GM12878 (cell line): ENCODE data around the gene CNTNAP2. TPM values are rescaled to one million over a fixed set of nuclear protein-coding genes. Genes with fewer than 3 reads are reported as not detected.

ENCODE experiments used
- ATAC-seq: fragments of 200-7000 bp; cut with Tn5 transposase; 3 replicates; pipeline ENCODE4 v1.9.1; 2020; ENCODE audit warnings: mild to moderate bottlenecking, moderate library complexity
- BruUV-seq: library from RNA; stranded (reverse); fragments of 400-500 nt; replicated peaks from 2 replicates; lab custom pipeline; 2021; lab: Mats Ljungman, UMichigan
- CTCF ChIA-PET: fragments of 300-600 bp; sonication (Branson Sonifier 250); formaldehyde crosslinking; extraction: SDS; loops from one replicate; lab custom pipeline; 2021; ENCODE audit warnings: inconsistent platforms; lab: Yijun Ruan, JAX
- POLR2A ChIA-PET: fragments of 350-600 bp; formaldehyde crosslinking; extraction: SDS; loops from one replicate; lab custom pipeline; 2021; ENCODE audit warnings: inconsistent platforms; lab: Charles Lee
- RAD21 ChIA-PET: fragments of 300-600 bp; sonication (Branson Sonifier 250); formaldehyde crosslinking; loops from one replicate; lab custom pipeline; 2023; ENCODE audit warnings: antibody characterized with exemption; ENCODE audit not compliant: unreplicated experiment; lab: Charles Lee
- SMC1A ChIA-PET: fragments of 300-600 bp; sonication (Branson Sonifier 250); formaldehyde crosslinking; loops from one replicate; lab custom pipeline; 2023; ENCODE audit not compliant: unreplicated experiment, uncharacterized antibody; lab: Charles Lee
- DNase-seq: peaks from one replicate; pipeline ENCODE4 v3.0.0-alpha.2; 2011; ENCODE audit warnings: low read depth, low spot score
- FAIRE-seq: peaks from 3 replicates; lab custom pipeline; 2011; peaks lifted over from hg19 to GRCh38; lab: Jason Lieb, UNC
- H2AFZ ChIP-seq: 2 replicates; pipeline ENCODE4 v1.6.0; 2011; ENCODE audit warnings: low read depth, low read length, control low read depth; ENCODE audit not compliant: control insufficient read depth
- H3K27ac ChIP-seq: 2 replicates; pipeline ENCODE4 v1.5.1; 2011; ENCODE audit warnings: control low read depth; ENCODE audit not compliant: control insufficient read depth, insufficient read depth
- H3K27me3 ChIP-seq, 2 experiments: replicated peaks in 1 of 2; 2 replicates each; pipeline versions ENCODE4 v1.6.0 to v1.6.1; 2011; ENCODE audit warnings: low read length in 1 of 2; ENCODE audit not compliant: control insufficient read depth in 2 of 2, insufficient read depth in 2 of 2
- H3K36me3 ChIP-seq, 2 experiments: 2 replicates each; pipeline ENCODE4 v1.5.1; 2011; ENCODE audit warnings: low read length in 1 of 2; ENCODE audit not compliant: control insufficient read depth in 2 of 2, insufficient read depth in 2 of 2
- H3K4me1 ChIP-seq: 2 replicates; pipeline ENCODE4 v1.6.1; 2011; ENCODE audit warnings: mild to moderate bottlenecking, low read length, moderate library complexity, mixed read lengths; ENCODE audit not compliant: control insufficient read depth, insufficient read depth
- H3K4me2 ChIP-seq: 2 replicates; pipeline ENCODE4 v1.6.0; 2011; ENCODE audit warnings: control low read depth; ENCODE audit not compliant: control insufficient read depth, insufficient read depth
- H3K4me3 ChIP-seq: fragments of 200-600 bp; sonication (generic); 2 replicates; pipeline ENCODE4 v1.5.1; 2016
- H3K79me2 ChIP-seq: 2 replicates; pipeline ENCODE4 v1.6.0; 2011; ENCODE audit warnings: low read length; ENCODE audit not compliant: control insufficient read depth, insufficient read depth
- H3K9ac ChIP-seq: 2 replicates; pipeline ENCODE4 v1.8.0; 2011; ENCODE audit warnings: low read length, control low read depth, mixed read lengths; ENCODE audit not compliant: control insufficient read depth, insufficient read depth
- H3K9me3 ChIP-seq: replicated peaks from 3 replicates; pipeline ENCODE4 v1.5.1; 2011; ENCODE audit warnings: mild to moderate bottlenecking, low read length; ENCODE audit not compliant: control insufficient read depth, insufficient read depth
- H4K20me1 ChIP-seq: 2 replicates; pipeline ENCODE4 v1.6.0; 2011; ENCODE audit not compliant: control insufficient read depth, insufficient read depth
- BCL11A ChIP-seq: IDR thresholded peaks from 2 replicates; pipeline ENCODE4 v1.6.1; 2011; ENCODE audit warnings: low read depth, low read length
- CHD1 ChIP-seq: IDR thresholded peaks from 2 replicates; pipeline ENCODE4 v1.6.1; 2012; ENCODE audit warnings: low read depth, low read length, improper control_type of control experiment
- CHD4 ChIP-seq: fragments of 200-600 bp; sonication (generic); IDR thresholded peaks from 2 replicates; pipeline ENCODE4 v1.6.1; 2016; ENCODE audit warnings: mild to moderate bottlenecking
- CREM ChIP-seq: IDR thresholded peaks from 2 replicates; pipeline ENCODE4 v1.6.1; 2014; ENCODE audit warnings: antibody characterized with exemption, low read depth
- EGR1 ChIP-seq, 2 experiments: IDR thresholded peaks; 1 replicate in 1 of 2; 2 replicates in 1 of 2; pipeline ENCODE4 v1.6.1; 2011 to 2012; ENCODE audit warnings: low read depth in 2 of 2, low read length in 2 of 2, borderline replicate concordance in 1 of 2, mild to moderate bottlenecking in 1 of 2, moderate library complexity in 1 of 2
- ETV6 ChIP-seq, 2 experiments: fragments of 450-650 bp in 1 of 2; IDR thresholded peaks in 1 of 2; conservative IDR thresholded peaks in 1 of 2; 2 replicates each; pipeline ENCODE4 v1.6.1; 2014; ENCODE audit warnings: antibody characterized with exemption in 1 of 2, borderline replicate concordance in 1 of 2, low read depth in 1 of 2, mild to moderate bottlenecking in 1 of 2, moderate library complexity in 1 of 2
- IKZF2 ChIP-seq, 2 experiments: fragments of 450-650 bp; IDR thresholded peaks; 2 replicates each; pipeline ENCODE4 v1.6.1; 2017; ENCODE audit warnings: mild to moderate bottlenecking in 2 of 2, moderate library complexity in 2 of 2
- NBN ChIP-seq: fragments of 450-650 bp; IDR thresholded peaks from 2 replicates; pipeline ENCODE4 v1.6.1; 2016
- POLR2AphosphoS5 ChIP-seq: IDR thresholded peaks from 2 replicates; pipeline ENCODE4 v1.6.1; 2011; ENCODE audit warnings: mild to moderate bottlenecking, low read length, inconsistent platforms
- RUNX3 ChIP-seq: IDR thresholded peaks from 2 replicates; pipeline ENCODE4 v1.6.1; 2012; ENCODE audit warnings: low read length, inconsistent platforms
- SREBF2 ChIP-seq: IDR thresholded peaks from 2 replicates; pipeline ENCODE4 v1.6.1; 2012; ENCODE audit warnings: mild to moderate bottlenecking, low read length
- TCF12 ChIP-seq: IDR thresholded peaks from 2 replicates; pipeline ENCODE4 v1.6.1; 2011; ENCODE audit warnings: low read depth, mild to moderate bottlenecking, low read length
- ZNF207 ChIP-seq: fragments of 450-650 bp; IDR thresholded peaks from 2 replicates; pipeline ENCODE4 v1.6.1; 2014; ENCODE audit warnings: antibody characterized with exemption, mild to moderate bottlenecking, borderline replicate concordance
- ZNF622 ChIP-seq: fragments of 450-650 bp; IDR thresholded peaks from 2 replicates; pipeline ENCODE4 v1.6.1; 2017; ENCODE audit warnings: mild to moderate bottlenecking, inconsistent platforms
- WGBS: methylation state at CpG from one replicate; pipeline ENCODE4 v1.1.6; 2016; ENCODE audit warnings: low lambda C conversion rate; ENCODE audit not compliant: insufficient replicate concordance, insufficient coverage; ENCODE audit errors: missing lambda C conversion rate; 5-methylcytosine and 5-hydroxymethylcytosine counted together
- in situ Hi-C: fragments of 300-500 bp; cut with MboI; formaldehyde crosslinking; loops from 9 replicates; pipeline ENCODE4 v1.14.3; 2018; ENCODE audit warnings: mixed read lengths
- intact Hi-C: fragments of 100-400 bp; cut with micrococcal nuclease; formaldehyde crosslinking; loops from one replicate; pipeline ENCODE4 v1.14.2; 2022; ENCODE audit not compliant: unreplicated experiment
- polyA plus RNA-seq, 11 experiments: library from polyadenylated mRNA; depleted of rRNA in 4 of 11; unstranded in 6 of 11; stranded (reverse) in 5 of 11; fragments of >200 nt; fragmentation: Nextera tagmentation in 4 of 11; fragmentation: Illumina TruSeq in 1 of 11; extraction: Ambion mirVana in 4 of 11; extraction: Trizol in 1 of 11; gene quantifications; 1 replicate in 1 of 11; 2 replicates in 10 of 11; pipeline versions ENCODE4 v1.2.1 to v1.2.3, GENCODE V29; 2011 to 2016; ENCODE audit warnings: inconsistent platforms in 2 of 11, missing spikeins in 2 of 11, low read depth in 1 of 11
- total RNA-seq, 4 experiments: library from RNA; depleted of rRNA in 3 of 4; stranded (reverse); fragments of >200 nt in 3 of 4; fragmentation: Illumina TruSeq in 1 of 4; extraction: Trizol in 1 of 4; gene quantifications; 2 replicates each; pipeline versions ENCODE4 v1.2.1 to v1.2.3, GENCODE V29; 2013 to 2021
- TF ChIP-seq, protein P1 (sequence below): IDR thresholded peaks from 2 replicates; pipeline ENCODE4 v1.6.1; 2012; ENCODE audit warnings: low read depth, low read length, improper control_type of control experiment
- TF ChIP-seq, protein P2 (sequence below): fragments of 450-650 bp; formaldehyde crosslinking; IDR thresholded peaks from 2 replicates; pipeline ENCODE4 v1.4.0; 2020; ENCODE audit warnings: mild to moderate bottlenecking, moderate library complexity

Gene CNTNAP2
- total and polyA plus RNA-seq, 10 of the 15 experiments (the other 5 are each of a cell fraction or from before 2014, with no cell fraction given) = 0.03 to 0.08 (median 0.03) TPM; not detected in 7

DNA sequence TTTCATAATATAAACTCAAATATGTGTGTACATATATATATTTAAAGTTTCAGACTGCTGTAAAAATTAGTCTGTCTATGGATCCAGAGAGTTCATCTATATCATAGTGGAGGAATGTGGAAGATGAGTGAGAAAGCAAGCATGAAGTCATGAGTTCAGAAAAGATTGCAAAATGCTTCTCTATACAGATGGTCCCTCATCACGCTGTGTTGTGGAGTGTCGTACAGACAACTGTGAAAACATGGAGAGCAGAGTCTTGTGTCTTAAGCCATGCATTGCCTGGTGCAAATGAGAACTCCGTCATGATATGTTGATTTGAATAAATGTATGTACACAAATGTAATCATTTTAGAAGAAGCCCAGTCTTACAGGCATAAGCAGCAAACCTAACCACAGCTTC, 316.9 kb downstream of the CNTNAP2 start:
- no peak for ATAC-seq

DNA sequence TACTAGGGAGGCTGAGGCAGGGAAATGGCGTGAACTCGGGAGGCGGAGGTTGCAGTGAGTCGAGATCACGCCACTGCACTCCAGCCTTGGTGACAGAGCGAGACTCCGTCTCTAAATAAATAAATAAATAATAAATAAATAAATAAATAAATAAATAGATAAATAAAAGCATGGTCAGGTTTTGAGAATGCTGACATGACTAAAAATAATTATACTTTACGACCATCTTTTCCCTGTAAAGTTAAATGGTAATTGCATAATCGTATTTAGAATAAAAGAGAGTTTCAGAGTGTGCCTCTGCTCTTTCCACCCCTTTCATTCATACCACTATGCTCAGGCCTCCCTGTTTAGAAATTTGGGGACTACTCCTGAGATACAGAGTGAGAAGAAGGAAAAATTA, 326.5 kb downstream of the CNTNAP2 start:
- Histone ChIP-seq H3K27ac (no peak overlapping the region), H2AFZ (no peak overlapping the region), H3K9me3 (no peaks in the 10 kb centered on the region), H3K27me3 (no peaks in the 10 kb centered on the region), H3K4me2 (no peak overlapping the region), H4K20me1 (no peaks in the 10 kb centered on the region), H3K36me3 (no peaks in the 10 kb centered on the region), H3K9ac (no peak overlapping the region), H3K4me3 (no peak overlapping the region), H3K4me1 (no peaks in the 10 kb centered on the region), H3K79me2 (no peaks in the 10 kb centered on the region)
- intact Hi-C loops = no loop called here
- FAIRE-seq = no peak
- DNase-seq = no peak
- in situ Hi-C loops = no loop called here
- WGBS = 51% methylated on average over 9 of the region's 9 CpGs
- ChIA-PET SMC1A (no interaction called here), RAD21 (no interaction called here), CTCF (no interaction called here), POLR2A (no interaction called here)
- no TSS peak for BruUV-seq
- ATAC-seq = no peak
- TF ChIP-seq CHD1 = no peak
- TF ChIP-seq, protein P1, sequence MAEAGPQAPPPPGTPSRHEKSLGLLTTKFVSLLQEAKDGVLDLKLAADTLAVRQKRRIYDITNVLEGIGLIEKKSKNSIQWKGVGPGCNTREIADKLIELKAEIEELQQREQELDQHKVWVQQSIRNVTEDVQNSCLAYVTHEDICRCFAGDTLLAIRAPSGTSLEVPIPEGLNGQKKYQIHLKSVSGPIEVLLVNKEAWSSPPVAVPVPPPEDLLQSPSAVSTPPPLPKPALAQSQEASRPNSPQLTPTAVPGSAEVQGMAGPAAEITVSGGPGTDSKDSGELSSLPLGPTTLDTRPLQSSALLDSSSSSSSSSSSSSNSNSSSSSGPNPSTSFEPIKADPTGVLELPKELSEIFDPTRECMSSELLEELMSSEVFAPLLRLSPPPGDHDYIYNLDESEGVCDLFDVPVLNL = no peak
- TF ChIP-seq, protein P2, sequence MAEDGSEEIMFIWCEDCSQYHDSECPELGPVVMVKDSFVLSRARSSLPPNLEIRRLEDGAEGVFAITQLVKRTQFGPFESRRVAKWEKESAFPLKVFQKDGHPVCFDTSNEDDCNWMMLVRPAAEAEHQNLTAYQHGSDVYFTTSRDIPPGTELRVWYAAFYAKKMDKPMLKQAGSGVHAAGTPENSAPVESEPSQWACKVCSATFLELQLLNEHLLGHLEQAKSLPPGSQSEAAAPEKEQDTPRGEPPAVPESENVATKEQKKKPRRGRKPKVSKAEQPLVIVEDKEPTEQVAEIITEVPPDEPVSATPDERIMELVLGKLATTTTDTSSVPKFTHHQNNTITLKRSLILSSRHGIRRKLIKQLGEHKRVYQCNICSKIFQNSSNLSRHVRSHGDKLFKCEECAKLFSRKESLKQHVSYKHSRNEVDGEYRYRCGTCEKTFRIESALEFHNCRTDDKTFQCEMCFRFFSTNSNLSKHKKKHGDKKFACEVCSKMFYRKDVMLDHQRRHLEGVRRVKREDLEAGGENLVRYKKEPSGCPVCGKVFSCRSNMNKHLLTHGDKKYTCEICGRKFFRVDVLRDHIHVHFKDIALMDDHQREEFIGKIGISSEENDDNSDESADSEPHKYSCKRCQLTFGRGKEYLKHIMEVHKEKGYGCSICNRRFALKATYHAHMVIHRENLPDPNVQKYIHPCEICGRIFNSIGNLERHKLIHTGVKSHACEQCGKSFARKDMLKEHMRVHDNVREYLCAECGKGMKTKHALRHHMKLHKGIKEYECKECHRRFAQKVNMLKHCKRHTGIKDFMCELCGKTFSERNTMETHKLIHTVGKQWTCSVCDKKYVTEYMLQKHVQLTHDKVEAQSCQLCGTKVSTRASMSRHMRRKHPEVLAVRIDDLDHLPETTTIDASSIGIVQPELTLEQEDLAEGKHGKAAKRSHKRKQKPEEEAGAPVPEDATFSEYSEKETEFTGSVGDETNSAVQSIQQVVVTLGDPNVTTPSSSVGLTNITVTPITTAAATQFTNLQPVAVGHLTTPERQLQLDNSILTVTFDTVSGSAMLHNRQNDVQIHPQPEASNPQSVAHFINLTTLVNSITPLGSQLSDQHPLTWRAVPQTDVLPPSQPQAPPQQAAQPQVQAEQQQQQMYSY (CRISPR knock-in tag) = no peak
- TF ChIP-seq ETV6 (conservative IDR thresholded peaks at IDR 0.05 in 1 of 2, IDR thresholded peaks at IDR 0.05 in 1 of 2; ENCODE audit: borderline replicate concordance in 1 of 2, low read depth in 1 of 2) = no peak
- TF ChIP-seq RUNX3 = no peak
- no peak for TF ChIP-seq BCL11A
- TF ChIP-seq IKZF2 (IDR thresholded peaks at IDR 0.05) = no peak
- no peak for TF ChIP-seq ZNF207
- TF ChIP-seq ZNF622 = no peak

More for the DNA sequence above, 316.9 kb downstream of the CNTNAP2 start:
- in situ Hi-C loops (no loop called here), intact Hi-C loops (no loop called here)
- ChIA-PET RAD21 (no interaction called here), CTCF (no interaction called here), POLR2A (no interaction called here), SMC1A (interaction anchor here (1.2 kb wide), 1 partner anchor 14 kb away, joined by 6 read pairs; no protein-coding TSS in a partner anchor)
- WGBS = 35% methylated on average over 3 of the region's 3 CpGs
- no peaks in the 10 kb centered on the region for H3K36me3 ChIP-seq
- no peak overlapping the region for H3K4me3 ChIP-seq
- H3K4me1 ChIP-seq = no peaks in the 10 kb centered on the region
- FAIRE-seq = no peak
- H3K27me3 ChIP-seq = no peaks in the 10 kb centered on the region
- H3K27ac ChIP-seq = no peak overlapping the region
- no peak for TF ChIP-seq NBN
- no peak for TF ChIP-seq SREBF2
- no peak for TF ChIP-seq POLR2AphosphoS5
- no peak for TF ChIP-seq CREM
- TF ChIP-seq EGR1 (IDR thresholded peaks at IDR 0.05; ENCODE audit: borderline replicate concordance in 1 of 2, low read depth in 2 of 2, low read length in 2 of 2) = no peak
- TF ChIP-seq CHD4 = no peak
- TF ChIP-seq, protein P1 = no peak
- TF ChIP-seq TCF12 = no peak
- no peak for TF ChIP-seq ZNF622
- no peak overlapping the region for H3K4me2 ChIP-seq
- H3K79me2 ChIP-seq = no peaks in the 10 kb centered on the region
- H3K9me3 ChIP-seq = no peaks in the 10 kb centered on the region
- no peak overlapping the region for H3K9ac ChIP-seq
- no TSS peak for BruUV-seq
- H2AFZ ChIP-seq = no peak overlapping the region
- no peak for DNase-seq
- no peaks in the 10 kb centered on the region for H4K20me1 ChIP-seq
